Right renal pelvis (tissue), 4 donors: ENCODE data around the gene DOK3. TPM values are rescaled to one million over a fixed set of nuclear protein-coding genes. Genes with fewer than 3 reads are reported as not detected.
A peak's percentile ranks its signal among the peaks of the same experiment; 100 is the strongest.

Experiments
- DNase-seq, 4 donors: peaks; one replicate each; pipeline ENCODE4 v3.0.0-alpha.2; 2013; ENCODE audit warnings: low read depth in 4 of 4, low spot score in 3 of 4, missing footprints in 1 of 4
- polyA plus RNA-seq, 4 donors: library from polyadenylated mRNA; unstranded; fragments of 120-200 nt; gene quantifications; one replicate each; pipeline ENCODE4 v1.2.1, GENCODE V29; 2013; ENCODE audit not compliant: insufficient read length in 4 of 4

The DOK3 gene
- polyA plus RNA-seq, 4 donors, result 3.6 to 6.3 (median 4.8) TPM

DNA sequence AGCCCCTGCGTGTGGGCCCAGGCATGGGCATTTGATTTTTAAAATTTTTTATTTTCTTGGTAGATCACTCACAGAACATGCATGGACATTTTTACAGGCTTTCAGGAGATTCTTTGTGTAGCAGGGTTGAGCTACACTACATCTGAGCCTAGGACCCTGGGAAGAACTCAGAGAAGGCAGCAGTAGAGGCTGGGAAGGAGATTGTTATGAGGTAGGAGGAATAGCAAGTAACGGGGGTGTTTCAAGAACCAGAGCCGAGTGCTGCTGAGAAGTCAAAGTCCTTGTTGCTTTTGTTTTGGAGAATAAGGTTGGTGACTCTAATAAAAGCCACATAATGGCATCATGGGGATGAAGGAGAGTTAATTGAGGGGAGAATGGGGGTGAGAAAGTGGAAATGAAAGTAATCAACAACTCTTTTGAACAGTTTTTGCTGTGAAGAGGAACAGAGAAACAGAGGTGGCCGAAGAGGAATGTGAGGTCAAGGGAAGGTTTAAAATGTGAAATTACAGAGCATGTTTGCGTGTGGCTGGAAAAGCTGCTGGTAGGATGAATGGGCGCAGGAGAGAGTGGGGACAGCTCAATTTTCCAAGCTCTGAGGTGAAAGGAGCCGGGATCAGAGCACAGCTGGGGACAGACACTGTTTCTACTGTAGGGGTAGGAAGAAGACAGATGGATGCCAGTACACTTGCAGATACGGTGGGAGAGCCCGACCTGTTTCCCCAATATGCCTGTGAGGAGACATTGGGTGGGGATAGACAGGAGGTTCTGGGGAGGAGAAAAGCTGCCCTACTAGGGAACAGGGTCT lies 7.5 kb downstream of the DOK3 start:
- DNase-seq, result no peak

DNA sequence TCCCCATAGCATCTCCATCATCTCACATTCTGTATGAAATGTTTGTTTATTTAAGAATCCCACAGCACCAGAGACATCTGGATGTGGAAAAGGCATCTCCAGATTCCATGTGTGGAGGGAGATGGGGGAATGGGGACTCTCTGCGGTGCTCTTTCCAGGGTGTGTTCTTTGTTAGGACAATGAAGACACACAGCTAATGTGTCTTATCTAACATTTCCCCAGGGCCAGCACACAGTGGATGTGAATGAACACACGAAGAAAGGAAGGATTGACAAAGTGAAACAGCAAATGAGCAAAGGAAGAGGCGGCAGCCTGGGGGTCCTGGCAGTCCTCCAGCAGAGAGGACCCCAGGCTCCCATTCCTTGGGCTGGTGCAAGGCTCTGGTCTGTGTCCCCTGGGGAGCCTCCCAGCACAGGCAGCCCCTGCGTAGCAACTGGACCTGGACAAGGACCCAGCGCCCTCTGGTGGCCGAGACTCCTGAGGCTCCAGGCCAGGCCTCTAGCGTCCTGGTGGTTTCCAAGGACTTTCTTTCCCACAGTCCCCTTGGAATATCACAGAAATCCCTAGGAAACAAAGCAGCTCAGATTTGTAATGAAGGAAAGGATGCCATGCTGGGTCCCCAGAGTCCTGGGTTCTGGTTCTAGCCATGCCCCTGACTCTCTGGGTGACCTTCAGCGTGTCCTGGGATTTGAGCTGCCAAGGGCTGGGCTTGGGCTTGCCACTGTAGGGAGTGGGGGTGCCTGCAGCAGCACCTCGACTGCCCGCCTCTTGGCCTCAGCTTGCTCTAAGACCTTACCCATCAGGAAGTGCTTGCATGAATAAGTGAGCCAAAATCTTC lies 8.7 kb downstream of the DOK3 start:
- peak; percentile 68 to 86 (median 81) for DNase-seq

- DNase-seq, result no peak
These were observed 9.8 kb downstream of the DOK3 start for GRCh38 chr5:177499842-177500241.

GRCh38 chr5:177498013-177498787 lies 11.4 kb downstream of the DOK3 start:
- no peak for DNase-seq

GRCh38 chr5:177497292-177498012 lies 12.2 kb downstream of the DOK3 start, which contains the start of gene PDLIM7:
PDLIM7 (minus strand) TSS chr5:177497604; CDS start chr5:177496512, 1,092 bp downstream.
- DNase-seq, result peak; percentile 94 to 99 (median 96)

- peak; percentile 65 to 84 (median 82) for DNase-seq
These were observed 12.8 kb downstream of the DOK3 start for GRCh38 chr5:177496727-177497291.

DNA sequence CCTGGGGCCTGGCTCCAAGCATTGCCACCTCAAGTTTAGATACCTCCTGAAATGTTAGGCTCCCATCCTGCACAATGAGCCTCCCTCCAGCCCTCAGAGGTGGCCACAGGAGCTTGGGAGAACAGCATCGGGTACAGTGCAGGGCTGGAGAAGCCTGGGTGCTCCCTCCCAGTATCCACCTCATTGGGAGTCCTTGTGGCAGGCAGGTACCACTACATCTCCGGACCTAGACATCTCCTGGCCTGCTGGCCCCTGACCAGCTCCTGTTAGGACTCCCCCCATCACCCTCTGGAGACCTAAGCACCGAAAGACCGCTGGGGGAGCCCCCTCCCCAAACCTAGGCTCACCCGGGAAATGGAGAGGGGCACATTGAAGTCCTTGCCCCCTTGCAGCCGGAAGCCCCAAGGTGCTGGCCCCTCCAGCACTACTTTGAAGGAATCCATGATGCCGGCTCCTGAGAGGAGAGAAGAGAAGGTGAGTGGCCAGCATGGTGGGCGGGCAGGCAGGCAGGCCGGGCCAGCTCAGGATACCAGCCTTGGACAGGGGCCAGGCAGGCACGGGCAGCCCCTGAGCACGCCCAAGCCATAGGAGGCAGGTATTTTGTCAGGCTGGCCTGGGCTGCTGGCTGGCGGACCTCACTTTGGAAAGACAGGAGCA lies 13.4 kb downstream of the DOK3 start:
- DNase-seq, result no peak

- DNase-seq, result peak in 1 of 4 donors; percentile 67
These were observed 14.2 kb downstream of the DOK3 start for GRCh38 chr5:177495243-177496060.

DNA sequence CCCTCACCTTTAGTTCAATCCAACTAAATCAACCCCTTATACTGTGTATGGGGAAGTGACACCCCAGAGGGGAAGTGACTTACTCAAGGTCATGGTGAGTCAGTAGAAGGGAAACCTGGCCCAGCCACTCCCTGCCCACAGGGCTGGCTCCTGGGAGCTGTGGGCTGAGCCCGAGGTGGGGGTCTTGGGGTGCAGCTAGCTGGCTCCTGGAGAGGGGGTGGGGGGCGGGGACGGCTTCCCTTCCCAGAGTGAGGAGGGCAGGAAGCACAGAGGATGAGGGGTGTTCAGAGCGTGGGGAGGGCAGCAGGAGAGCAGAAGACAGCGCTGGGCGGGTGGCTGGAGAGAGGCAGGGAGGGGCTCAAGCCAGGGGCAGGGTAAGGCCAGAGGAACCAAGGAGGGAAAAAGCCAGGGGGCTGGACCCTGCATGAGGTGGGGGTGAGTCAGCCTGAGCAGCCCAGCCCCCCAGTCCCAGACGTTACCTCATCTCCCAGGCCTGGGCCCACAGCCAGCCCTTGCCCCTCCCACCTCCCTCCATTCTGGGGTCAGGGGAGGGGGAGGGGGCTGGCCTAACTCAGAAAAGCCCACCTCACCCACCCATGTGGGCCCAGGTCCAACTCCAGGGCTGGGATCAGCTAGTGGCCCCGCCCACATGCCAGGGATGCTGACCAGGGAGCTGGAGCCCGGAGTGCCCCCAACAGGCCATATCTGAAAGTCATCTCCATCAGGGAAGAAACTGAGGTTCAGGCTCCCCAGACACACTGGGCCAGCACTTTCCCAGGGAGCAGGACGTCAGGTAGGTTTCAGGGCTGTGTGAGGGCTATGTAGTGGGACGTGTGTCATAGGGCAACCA lies 15.1 kb downstream of the DOK3 start:
- DNase-seq, result peak in 1 of 4 donors; percentile 31

DNA sequence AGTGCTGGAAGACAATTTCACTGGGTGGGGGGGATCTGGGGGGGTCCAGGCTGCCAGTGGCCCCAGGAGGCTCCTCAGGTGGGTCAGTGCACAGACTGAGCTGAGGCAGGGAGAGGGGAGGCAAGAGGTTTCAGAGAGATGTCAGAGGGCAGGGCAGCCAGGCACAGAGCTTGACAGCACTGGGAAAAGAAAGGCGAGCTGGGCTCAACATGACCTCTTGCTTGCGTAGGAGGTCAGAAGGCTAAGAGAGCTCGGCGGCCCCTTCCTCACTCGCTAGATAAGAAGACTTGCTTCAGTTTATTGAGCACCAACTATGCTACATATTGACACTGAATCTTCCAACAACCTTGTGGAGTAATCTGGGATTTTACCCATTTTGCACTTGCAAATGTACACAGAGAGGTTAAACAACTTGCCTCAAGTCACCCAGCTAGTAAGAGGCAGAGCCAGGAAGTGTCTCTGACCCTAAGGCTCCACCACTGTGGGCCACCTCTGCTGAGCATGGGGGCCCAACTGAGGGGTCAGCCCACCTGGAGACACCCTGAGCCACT lies 15.8 kb downstream of the DOK3 start:
- no peak for DNase-seq

DNA sequence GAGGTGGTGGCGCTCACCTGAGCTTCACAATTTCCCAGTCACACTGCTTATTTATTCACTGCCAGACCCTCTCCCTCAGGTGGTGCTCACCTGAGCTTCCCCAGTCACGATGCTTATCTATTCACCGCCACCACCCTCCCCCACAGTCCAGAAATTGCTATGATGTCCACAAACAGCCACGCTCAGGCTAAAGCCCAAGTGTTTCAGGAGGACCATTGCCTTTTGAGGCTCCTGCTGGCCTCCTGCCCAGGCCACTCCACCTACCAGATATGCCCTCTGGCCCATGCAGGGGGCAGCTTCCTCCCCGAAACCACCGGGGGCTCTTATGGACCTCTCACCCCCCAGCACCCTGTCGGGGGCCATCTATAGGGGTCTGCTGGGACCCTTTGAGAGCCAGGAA lies 16.8 kb downstream of the DOK3 start:
- DNase-seq, result no peak

DNA sequence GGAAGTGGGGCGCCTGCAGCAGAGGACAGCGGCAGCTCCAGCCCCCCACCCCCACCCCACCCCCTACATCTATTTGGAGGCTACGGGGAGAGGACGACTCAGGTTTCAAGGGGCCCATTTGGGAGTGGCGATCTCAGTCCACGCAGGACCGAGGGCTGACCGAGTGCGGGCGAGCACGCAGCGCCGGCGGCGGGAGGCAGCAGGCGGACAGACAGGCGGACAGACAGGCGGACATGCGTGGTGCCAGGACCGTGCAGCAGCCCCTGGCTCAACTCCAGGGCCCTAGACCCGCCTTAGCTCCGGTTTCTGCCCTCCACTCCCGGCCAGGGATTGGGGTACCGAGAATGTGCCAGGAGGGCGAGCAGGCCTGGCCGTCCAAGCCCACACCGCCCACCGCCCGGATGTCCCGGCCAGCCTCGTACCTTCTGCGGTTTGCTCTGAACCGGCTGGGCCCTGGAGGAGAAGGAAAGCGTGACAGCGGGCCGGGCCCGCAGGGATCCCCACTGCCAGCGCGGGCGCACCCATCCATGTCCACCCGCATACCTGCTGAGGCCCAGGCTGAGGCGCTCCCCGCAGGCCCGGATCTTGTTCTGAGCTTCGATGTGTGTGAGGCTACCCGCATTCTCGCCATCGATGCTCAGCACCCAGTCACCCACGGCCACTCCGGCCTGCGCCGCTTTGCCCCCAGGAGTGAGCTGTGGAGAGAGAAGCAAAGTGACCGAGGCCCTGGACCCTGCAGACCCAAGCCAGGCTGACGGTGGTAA lies 17.5 kb downstream of the DOK3 start:
- no peak for DNase-seq

GRCh38 chr5:177491429-177491945 lies 18.1 kb downstream of the DOK3 start:
- no peak for DNase-seq

DNA sequence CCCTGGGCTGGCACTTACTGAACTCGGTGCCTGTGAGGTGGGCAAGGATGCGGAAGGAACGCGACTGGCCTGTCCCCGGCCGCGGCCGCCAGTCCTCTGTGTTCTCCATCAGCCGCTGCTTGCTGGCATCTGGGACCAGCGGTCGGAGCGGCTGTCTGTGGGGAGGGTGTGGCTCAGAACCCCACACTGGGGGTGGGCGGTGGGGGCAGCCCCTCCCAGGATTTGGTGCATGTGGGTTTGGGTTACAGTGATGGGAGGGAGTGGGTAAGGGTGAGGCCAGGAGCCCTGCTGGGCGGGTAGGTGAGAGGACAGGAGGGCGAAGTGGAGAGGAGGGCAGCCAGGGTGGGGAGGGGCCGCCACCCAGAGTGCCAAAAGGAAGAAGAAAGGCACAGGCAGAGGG lies 18.6 kb downstream of the DOK3 start:
- DNase-seq, result no peak

DNA sequence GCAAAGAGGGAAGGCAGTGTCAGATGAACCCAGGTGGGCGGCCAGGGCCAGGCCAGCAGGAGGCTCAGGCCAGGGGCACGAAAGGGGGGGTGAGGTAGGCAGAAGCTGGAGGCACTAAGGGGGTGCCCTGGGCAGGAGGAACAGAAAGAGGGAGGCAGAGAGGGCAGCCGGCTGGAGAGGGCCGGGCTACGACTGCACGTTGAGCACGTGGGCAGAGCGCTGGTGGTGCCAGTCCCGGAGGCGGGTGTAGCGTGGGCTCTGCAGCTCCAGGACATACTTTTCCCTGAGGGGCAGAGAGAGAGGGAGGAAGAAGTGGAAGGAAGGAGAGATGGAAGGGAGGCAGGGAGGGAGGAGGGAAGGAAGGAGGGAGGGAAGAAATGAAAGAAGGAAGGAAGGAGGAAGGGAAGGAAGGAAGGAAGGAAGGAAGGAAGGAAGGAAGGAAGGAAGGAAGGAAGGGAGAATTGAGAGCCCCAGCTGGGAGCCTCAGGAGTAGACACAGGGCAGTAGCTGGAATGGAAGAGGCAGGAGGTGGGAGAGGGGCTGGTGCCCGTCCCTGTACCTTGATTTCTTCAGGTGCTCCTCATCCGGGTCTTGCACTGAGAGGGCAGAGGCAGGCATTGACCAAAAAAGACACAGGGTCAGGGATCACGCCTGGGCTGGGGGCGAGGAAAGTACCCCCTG lies 19.2 kb downstream of the DOK3 start:
- no peak for DNase-seq
